Measurements from ENCODE around the gene EIF4EBP3. TPM values are rescaled to one million over a fixed set of nuclear protein-coding genes. Genes with fewer than 3 reads are reported as not detected.

Gene EIF4EBP3
- total RNA-seq, 1 donor from 2014 or later = 8.4 TPM

DNA sequence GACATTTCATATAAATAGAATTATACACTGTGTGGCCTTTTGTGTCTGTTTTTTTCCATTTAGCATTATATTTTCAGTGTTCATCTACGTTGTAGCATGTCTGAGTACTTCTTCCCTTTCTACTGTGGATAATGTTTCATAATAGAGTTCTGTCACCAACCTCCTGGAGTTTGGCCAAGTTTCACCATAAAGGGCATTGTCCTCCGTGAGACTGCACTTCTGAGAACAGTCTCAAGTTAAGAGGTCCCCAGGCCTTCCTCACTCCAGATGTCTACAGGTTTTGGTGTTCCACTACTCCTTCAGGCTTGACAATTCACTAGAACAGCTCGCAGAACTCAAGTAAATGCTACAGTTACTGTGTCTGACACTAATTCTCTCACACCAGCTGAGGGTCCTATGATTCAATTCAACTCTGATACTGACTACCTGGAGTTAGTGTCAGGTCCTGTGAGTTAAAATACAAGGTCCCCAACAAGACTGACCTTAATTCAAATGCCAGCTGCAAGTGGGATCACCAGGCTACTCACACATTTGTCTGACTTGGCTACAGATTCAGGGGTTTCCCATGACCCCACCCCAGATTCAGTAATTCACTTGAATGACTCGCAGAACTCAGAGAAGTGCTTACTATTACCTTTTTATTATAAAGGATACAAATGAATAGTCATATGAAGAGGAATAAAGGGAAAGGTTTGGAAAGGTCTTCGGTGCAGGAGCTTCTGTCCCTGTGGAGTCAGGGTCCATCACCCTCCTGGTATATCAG is 48.3 kb downstream of the EIF4EBP3 start:
- no peak for DNase-seq (ENCODE audit: low read depth, low spot score)
- H3K36me3 Mint-ChIP-seq (ENCODE audit: low read depth) = no peaks in the 10 kb centered on the region
- peaks cover 19% of the 10 kb centered on the region for H3K27me3 Mint-ChIP-seq (ENCODE audit: low read depth)
- H3K9me3 Mint-ChIP-seq = no peaks in the 10 kb centered on the region
- no peak for TF ChIP-seq CTCF (conservative IDR thresholded peaks at IDR 0.05)
- no peak overlapping the region for H3K27ac Mint-ChIP-seq (ENCODE audit: unreplicated experiment)
- H3K4me1 Mint-ChIP-seq = no peaks in the 10 kb centered on the region
- H3K4me3 Mint-ChIP-seq = no peak overlapping the region

DNA sequence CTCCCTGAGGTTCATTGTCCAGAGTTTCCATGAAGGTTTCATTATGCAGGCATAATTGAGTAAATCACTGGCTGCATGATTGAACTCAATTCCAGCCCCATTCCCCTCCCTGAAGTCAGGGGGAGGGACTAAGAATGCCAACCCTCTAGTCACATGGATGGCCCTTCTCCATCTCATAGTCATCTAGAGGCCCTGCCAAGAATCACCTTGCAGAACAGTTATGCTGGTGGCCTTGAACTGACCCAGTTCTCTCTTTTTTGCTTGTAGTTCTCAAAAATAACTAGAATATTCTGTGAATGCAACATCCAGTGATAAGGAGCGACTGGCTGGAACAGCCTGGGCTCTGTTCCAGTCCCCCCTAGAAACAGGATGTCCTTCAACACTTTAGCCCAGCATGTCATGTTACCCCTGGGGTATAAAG is 48.9 kb downstream of the EIF4EBP3 start:
- no peaks in the 10 kb centered on the region for H3K4me1 Mint-ChIP-seq
- no peak for DNase-seq (ENCODE audit: low read depth, low spot score)
- no peak overlapping the region for H3K27ac Mint-ChIP-seq (ENCODE audit: unreplicated experiment)
- H3K9me3 Mint-ChIP-seq = no peaks in the 10 kb centered on the region
- no peaks in the 10 kb centered on the region for H3K36me3 Mint-ChIP-seq (ENCODE audit: low read depth)
- TF ChIP-seq CTCF (conservative IDR thresholded peaks at IDR 0.05) = no peak
- no peak overlapping the region for H3K4me3 Mint-ChIP-seq
- H3K27me3 Mint-ChIP-seq (ENCODE audit: low read depth) = peaks cover 19% of the 10 kb centered on the region

DNA sequence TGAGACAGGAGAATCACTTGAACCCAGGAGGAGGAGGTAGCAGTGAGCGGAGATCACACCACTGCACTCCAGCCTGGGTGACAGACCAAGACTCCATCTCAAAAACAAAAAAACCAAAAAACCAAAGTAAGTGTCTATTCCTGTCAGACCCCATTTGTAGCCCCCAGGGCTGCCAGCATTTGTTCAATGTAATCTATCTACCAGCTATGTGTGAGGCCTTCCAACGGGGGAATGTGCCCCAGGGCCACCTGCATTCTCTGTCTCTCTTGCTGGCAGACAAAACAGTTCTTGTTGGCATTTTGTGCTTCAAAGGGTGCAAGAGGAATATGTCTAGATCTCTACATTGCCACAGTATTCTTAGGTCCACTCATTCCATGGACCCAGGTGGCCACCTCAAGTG is 51.4 kb downstream of the EIF4EBP3 start:
- DNase-seq (ENCODE audit: low read depth, low spot score) = no peak
- Mint-ChIP-seq H3K36me3 (ENCODE audit: low read depth) (no peaks in the 10 kb centered on the region), H3K4me1 (no peaks in the 10 kb centered on the region), H3K9me3 (no peaks in the 10 kb centered on the region), H3K4me3 (no peak overlapping the region), H3K27ac (ENCODE audit: unreplicated experiment) (no peak overlapping the region), H3K27me3 (ENCODE audit: low read depth) (peaks cover 19% of the 10 kb centered on the region)
- no peak for TF ChIP-seq CTCF (conservative IDR thresholded peaks at IDR 0.05)

Small RNAs within 50 kb of the gene (microRNA-seq; reads per million reads assigned to microRNA genes)
- 1.8 reads per million for gene MIR6831

Other genes starting within 250 kb of the EIF4EBP3 start
- gene PFDN1, start 244.6 kb upstream of the EIF4EBP3 start, total RNA-seq = 63.2 and 67.0 TPM in 2 replicates
- gene HBEGF, start 201.1 kb upstream of the EIF4EBP3 start, total RNA-seq = 2.2 and 2.4 TPM in 2 replicates
- gene SLC4A9, start 187.5 kb upstream of the EIF4EBP3 start, total RNA-seq = not detected in 2 replicates
- 152 and 154 TPM in 2 replicates for gene ANKHD1, start 145.8 kb upstream of the EIF4EBP3 start, total RNA-seq
- gene SRA1, start 9.8 kb downstream of the EIF4EBP3 start, total RNA-seq = 34.7 and 36.3 TPM in 2 replicates
- 36.2 TPM in 2 replicates for gene APBB3, start 16.9 kb downstream of the EIF4EBP3 start, total RNA-seq
- 99.4 and 106 TPM in 2 replicates for gene SLC35A4, start 17.2 kb downstream of the EIF4EBP3 start, total RNA-seq
- 0.28 and 0.55 TPM in 2 replicates for gene CD14, start 85.5 kb downstream of the EIF4EBP3 start, total RNA-seq
- gene TMCO6, start 91.8 kb downstream of the EIF4EBP3 start, total RNA-seq = 25.2 and 27.4 TPM in 2 replicates
- gene NDUFA2, start 100.0 kb downstream of the EIF4EBP3 start, total RNA-seq = 62.7 and 69.7 TPM in 2 replicates
- gene IK, start 100.2 kb downstream of the EIF4EBP3 start, total RNA-seq = 80.0 and 87.3 TPM in 2 replicates
- gene WDR55, start 117.2 kb downstream of the EIF4EBP3 start, total RNA-seq = 23.6 and 24.0 TPM in 2 replicates
- gene DND1, start 125.9 kb downstream of the EIF4EBP3 start, total RNA-seq = 4.2 and 4.6 TPM in 2 replicates
- gene HARS1, start 143.7 kb downstream of the EIF4EBP3 start, total RNA-seq = 92.7 and 98.7 TPM in 2 replicates
- 31.8 and 33.2 TPM in 2 replicates for gene HARS2, start 143.8 kb downstream of the EIF4EBP3 start, total RNA-seq
- 53.0 and 55.0 TPM in 2 replicates for gene ZMAT2, start 152.8 kb downstream of the EIF4EBP3 start, total RNA-seq
- gene PCDHA1, start 238.5 kb downstream of the EIF4EBP3 start, total RNA-seq = 0.07 TPM in 1 of 2 replicates, not detected in the other
- gene PCDHA2, start 247.2 kb downstream of the EIF4EBP3 start, total RNA-seq = 1.2 TPM in 2 replicates

All from neural crest cell (in vitro differentiated cells).